GM12801 (cell line): ENCODE measurements around the gene EPHB2.

Experiments
- CTCF ChIP-seq: IDR thresholded peaks from one replicate; pipeline ENCODE4 v1.5.1; 2011; ENCODE audit warnings: control low read depth; ENCODE audit not compliant: insufficient read length; ENCODE audit errors: extremely low read depth

The EPHB2 gene

DNA sequence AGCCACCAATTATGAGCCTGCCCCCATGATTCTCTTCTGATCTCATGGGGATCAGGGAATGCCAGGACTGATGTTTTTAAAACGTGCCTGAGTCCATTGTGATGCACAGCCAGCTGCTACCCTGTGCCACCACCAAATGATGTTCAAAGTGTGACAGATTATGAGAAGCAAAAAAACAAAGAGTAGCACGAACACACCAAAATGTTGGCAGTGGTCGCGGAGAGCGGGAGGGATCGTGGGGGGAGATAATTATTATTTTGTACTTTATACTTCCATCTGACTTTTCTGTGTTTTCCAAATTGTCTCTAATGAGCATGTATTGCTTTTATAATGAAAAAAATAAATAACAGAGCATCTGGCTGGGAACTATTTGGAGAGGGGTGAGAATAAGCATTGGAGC, 50.5 kb downstream of the EPHB2 start:
- no peak for TF ChIP-seq CTCF

DNA sequence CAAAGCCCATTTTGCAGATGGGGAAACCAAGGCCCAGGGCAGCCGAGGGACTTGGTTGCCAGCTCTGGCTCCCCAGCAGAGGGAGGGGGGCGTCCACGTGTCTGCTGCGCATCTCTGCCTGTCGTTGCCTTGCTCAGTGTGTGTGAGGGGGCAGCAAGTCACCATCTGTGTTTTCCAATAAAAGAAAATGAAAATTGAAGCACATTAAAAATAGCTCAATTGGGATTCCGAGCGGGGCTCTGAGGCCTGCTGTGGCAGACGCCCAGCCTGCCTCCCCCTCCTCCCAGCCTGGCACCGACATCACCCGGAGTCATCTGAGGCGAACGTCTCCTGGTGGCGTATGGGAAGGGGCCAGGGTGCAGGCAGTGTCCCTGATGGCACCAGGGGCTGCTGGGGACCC, 51.2 kb downstream of the EPHB2 start:
- no peak for TF ChIP-seq CTCF

DNA sequence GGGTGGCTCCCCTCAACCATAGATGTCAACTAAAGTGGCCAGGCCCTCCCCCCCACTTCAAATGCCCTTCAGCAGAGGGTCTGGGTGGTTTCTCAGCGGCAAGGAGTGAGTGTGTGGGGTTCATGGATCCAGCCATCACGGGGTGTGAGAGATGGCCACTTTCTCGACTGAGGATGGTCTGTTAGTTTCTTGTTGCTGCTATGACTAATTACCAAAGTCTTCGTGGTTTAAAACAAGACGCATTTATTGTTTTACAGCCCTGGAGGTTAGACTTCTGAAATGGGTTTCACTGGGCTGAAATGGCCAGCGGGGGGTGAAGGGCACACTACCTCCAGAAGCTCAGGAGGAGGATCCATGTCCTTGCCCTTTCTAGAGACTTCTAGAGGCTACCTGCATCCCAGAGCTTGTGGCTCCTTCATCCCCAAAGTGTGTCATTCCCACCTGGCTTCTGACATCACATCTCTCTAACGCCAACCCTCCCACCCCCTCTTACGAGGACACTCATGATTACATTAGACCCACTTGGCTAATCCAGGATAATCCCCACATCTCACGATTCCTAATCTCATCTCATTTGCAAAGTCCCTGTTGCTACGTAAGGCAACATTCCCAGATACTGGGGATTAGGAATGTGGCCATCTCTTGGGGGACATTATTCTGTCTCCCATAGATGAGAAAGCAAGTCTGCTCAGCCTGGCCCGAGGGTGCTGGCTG, 53.0 kb downstream of the EPHB2 start:
- no peak for TF ChIP-seq CTCF

- no peak for TF ChIP-seq CTCF
Observed at GRCh38 chr1:22767852-22768251, 57.2 kb downstream of the EPHB2 start.

- no peak for TF ChIP-seq CTCF
Observed at GRCh38 chr1:22769932-22770331, 59.3 kb downstream of the EPHB2 start.

GRCh38 chr1:22772014-22772413, 61.4 kb downstream of the EPHB2 start:
- no peak for TF ChIP-seq CTCF

DNA sequence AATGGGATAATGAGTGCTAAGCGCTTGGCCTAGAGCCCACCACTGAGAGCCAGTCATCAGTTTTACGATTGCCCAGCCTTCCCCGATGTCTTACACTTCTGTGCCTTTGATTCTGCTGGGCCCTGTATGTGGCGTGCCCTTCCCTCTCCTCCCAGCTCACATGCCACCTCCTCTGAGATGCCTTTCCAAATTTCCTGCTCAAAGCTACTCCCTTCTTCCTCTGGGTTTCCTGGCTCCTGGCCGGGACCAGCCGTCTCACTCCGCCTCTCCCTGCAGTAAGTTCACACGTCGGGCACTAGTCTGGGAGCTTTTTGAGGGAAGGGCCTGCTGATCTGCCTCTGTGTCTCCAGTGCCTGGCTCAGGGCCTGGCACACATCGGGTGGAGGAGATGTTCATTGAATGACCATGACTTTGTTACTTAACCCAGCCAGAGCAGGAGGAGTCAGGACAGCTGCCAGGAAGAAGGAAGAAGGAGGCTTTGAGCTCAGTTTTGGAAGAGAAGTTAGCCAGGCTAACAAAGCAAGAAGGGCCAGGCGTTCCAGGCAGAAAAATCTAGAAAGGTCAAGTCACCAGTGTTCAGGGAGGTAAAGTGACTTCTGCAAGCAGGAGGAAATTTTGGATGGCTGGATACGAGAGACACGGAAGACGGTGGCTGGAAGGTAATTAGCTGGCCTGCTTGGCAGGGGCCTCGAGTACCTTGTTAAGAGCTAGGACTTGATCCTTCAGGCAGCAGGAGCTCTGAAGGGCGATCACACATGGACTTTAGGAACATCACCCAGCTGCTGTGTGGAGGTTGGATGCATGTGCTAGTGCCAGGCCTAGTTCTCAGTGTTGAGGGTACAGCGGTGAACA, 63.6 kb downstream of the EPHB2 start:
- no peak for TF ChIP-seq CTCF
